ENCODE measurements around the gene PLA2G1B.

The PLA2G1B gene

GRCh38 chr12:120287491-120287890, 40.1 kb downstream of the PLA2G1B start:
- H3K4me2 ChIP-seq (ENCODE audit: low read length), result no peak overlapping the region
- H3K9ac ChIP-seq, result no peak overlapping the region
- no peak overlapping the region for H2AFZ ChIP-seq
- H3K4me3 ChIP-seq (ENCODE audit: low read depth, low read length), result no peak overlapping the region
- H3K4me1 ChIP-seq, result no peaks in the 10 kb centered on the region
- H3K9me3 ChIP-seq (ENCODE audit: control insufficient read depth, low read length), result no peaks in the 10 kb centered on the region
- H3K27me3 ChIP-seq (ENCODE audit: control insufficient read depth, insufficient read depth, low read length), result no peaks in the 10 kb centered on the region
- no peaks in the 10 kb centered on the region for H3K36me3 ChIP-seq (ENCODE audit: control insufficient read depth, insufficient read depth, low read length)
- no peak overlapping the region for H3K27ac ChIP-seq
- TF ChIP-seq, protein P1, sequence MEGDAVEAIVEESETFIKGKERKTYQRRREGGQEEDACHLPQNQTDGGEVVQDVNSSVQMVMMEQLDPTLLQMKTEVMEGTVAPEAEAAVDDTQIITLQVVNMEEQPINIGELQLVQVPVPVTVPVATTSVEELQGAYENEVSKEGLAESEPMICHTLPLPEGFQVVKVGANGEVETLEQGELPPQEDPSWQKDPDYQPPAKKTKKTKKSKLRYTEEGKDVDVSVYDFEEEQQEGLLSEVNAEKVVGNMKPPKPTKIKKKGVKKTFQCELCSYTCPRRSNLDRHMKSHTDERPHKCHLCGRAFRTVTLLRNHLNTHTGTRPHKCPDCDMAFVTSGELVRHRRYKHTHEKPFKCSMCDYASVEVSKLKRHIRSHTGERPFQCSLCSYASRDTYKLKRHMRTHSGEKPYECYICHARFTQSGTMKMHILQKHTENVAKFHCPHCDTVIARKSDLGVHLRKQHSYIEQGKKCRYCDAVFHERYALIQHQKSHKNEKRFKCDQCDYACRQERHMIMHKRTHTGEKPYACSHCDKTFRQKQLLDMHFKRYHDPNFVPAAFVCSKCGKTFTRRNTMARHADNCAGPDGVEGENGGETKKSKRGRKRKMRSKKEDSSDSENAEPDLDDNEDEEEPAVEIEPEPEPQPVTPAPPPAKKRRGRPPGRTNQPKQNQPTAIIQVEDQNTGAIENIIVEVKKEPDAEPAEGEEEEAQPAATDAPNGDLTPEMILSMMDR (IDR thresholded peaks at IDR 0.05), result no peak
- H3K79me2 ChIP-seq, result no peaks in the 10 kb centered on the region

DNA sequence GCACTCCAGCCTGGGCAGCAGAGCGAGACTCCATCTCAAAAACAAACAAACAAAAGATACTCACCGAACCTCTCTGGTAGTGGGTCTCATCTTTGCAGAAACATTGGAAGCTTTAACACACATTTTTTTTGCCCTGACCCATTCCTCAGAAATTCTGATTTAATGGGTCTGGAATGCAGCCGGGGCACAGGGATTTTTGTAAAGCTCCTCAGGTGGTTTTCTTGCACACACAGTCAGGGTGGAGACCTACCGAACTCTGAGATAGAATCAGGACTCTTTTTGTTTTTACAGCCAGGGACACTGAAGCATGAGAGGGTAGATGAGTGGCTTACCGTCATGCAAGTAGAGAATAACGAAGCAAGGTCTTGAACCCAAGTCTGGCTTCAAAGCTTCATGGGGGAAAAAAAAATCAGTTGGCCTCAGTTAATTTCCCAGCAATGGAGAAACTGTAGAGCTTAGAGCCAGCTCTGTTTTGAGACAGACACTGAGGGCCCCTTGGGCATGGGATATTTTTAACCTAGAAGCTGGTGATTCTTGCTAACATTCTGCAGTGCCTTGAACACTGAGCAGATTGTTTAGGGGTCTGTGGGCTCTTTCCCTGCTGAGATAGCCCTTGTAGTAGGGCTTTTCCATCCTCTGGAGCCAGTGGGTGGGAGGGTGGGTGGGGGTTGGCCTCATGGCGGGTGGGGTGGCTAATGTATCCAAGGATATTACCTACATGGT, 40.6 kb downstream of the PLA2G1B start:
- H3K9me3 ChIP-seq (ENCODE audit: control insufficient read depth, low read length), result no peaks in the 10 kb centered on the region
- H3K27me3 ChIP-seq (ENCODE audit: control insufficient read depth, insufficient read depth, low read length), result no peaks in the 10 kb centered on the region
- no peak overlapping the region for H3K4me2 ChIP-seq (ENCODE audit: low read length)
- H3K4me3 ChIP-seq (ENCODE audit: low read depth, low read length), result no peak overlapping the region
- H3K4me1 ChIP-seq, result no peaks in the 10 kb centered on the region
- no peak overlapping the region for H2AFZ ChIP-seq
- H3K36me3 ChIP-seq (ENCODE audit: control insufficient read depth, insufficient read depth, low read length), result no peaks in the 10 kb centered on the region
- H3K9ac ChIP-seq, result no peak overlapping the region
- TF ChIP-seq, protein P1 (IDR thresholded peaks at IDR 0.05), result no peak
- no peaks in the 10 kb centered on the region for H3K79me2 ChIP-seq
- H3K27ac ChIP-seq, result no peak overlapping the region

GRCh38 chr12:120284381-120284780, 43.2 kb downstream of the PLA2G1B start:
- TF ChIP-seq, protein P1 (IDR thresholded peaks at IDR 0.05), result no peak
- Histone ChIP-seq H3K27ac (no peak overlapping the region), H3K4me3 (ENCODE audit: low read depth, low read length) (no peak overlapping the region), H3K27me3 (ENCODE audit: control insufficient read depth, insufficient read depth, low read length) (no peaks in the 10 kb centered on the region), H3K9ac (no peak overlapping the region), H3K4me2 (ENCODE audit: low read length) (no peak overlapping the region), H2AFZ (no peak overlapping the region), H3K79me2 (no peaks in the 10 kb centered on the region), H3K9me3 (ENCODE audit: control insufficient read depth, low read length) (no peaks in the 10 kb centered on the region), H3K4me1 (no peaks in the 10 kb centered on the region), H3K36me3 (ENCODE audit: control insufficient read depth, insufficient read depth, low read length) (no peaks in the 10 kb centered on the region)

GRCh38 chr12:120283318-120283717, 44.3 kb downstream of the PLA2G1B start:
- Histone ChIP-seq H3K4me3 (ENCODE audit: low read depth, low read length) (no peak overlapping the region), H3K79me2 (no peaks in the 10 kb centered on the region), H3K36me3 (ENCODE audit: control insufficient read depth, insufficient read depth, low read length) (no peaks in the 10 kb centered on the region), H2AFZ (no peak overlapping the region), H3K4me2 (ENCODE audit: low read length) (no peak overlapping the region), H3K27ac (no peak overlapping the region), H3K9me3 (ENCODE audit: control insufficient read depth, low read length) (no peaks in the 10 kb centered on the region), H3K9ac (no peak overlapping the region), H3K27me3 (ENCODE audit: control insufficient read depth, insufficient read depth, low read length) (no peaks in the 10 kb centered on the region), H3K4me1 (no peaks in the 10 kb centered on the region)
- TF ChIP-seq, protein P1 (IDR thresholded peaks at IDR 0.05), result no peak

Measured in parathyroid adenoma (tissue), 2 donors.